IPS DF 19.7 (cell line): ENCODE results near the gene PRICKLE3.
"Not testable (repeated sequence)": the region's sequence is repeated elsewhere in the genome, so short reads cannot be mapped to it uniquely, and the experiment has no call there.

Experiments
- DNase-seq: peaks from one replicate; pipeline ENCODE4 v3.0.0-alpha.2; 2013; ENCODE audit warnings: low read depth, low spot score

PRICKLE3 gene

DNA sequence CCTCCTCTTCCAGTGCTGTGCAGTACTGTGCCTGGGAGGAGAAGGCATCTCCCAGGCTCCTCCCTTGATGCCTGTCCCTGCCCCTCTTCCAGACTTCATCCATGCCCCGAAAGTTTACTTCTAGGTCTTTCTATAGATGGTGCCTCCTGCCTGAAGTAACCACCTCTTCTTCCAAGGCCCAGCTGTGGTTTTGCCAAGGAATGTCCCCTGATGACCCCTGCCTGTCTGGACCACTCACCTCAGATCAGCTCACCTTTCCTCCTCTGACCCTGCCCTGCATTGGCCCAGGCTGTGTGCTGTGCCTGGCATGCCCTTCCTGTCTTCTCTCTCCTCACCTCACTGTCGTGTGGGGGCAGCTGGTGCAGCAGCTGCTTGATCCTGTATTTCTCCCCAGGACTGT lies 6.8 kb downstream of the PRICKLE3 start:
- no peak for DNase-seq

DNA sequence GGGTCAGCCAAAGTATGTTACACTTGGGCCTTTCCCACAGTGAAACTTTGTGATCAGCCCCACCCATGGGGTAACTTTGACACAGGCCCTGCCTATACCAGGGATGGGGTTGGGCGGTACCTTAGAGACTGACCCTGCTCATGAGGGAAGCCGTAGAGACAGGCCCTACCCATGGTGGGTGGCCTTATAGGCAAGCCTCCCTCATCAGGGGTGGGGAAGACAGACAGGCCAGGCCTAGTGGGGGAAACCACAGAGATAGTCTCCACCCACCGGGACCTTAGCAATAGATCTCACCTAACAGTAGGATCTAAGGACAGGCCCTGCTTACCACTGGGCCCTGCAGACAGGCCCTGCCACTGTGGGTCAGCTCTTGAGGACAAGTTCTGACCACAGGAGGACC lies 7.6 kb downstream of the PRICKLE3 start:
- DNase-seq, result no peak

DNA sequence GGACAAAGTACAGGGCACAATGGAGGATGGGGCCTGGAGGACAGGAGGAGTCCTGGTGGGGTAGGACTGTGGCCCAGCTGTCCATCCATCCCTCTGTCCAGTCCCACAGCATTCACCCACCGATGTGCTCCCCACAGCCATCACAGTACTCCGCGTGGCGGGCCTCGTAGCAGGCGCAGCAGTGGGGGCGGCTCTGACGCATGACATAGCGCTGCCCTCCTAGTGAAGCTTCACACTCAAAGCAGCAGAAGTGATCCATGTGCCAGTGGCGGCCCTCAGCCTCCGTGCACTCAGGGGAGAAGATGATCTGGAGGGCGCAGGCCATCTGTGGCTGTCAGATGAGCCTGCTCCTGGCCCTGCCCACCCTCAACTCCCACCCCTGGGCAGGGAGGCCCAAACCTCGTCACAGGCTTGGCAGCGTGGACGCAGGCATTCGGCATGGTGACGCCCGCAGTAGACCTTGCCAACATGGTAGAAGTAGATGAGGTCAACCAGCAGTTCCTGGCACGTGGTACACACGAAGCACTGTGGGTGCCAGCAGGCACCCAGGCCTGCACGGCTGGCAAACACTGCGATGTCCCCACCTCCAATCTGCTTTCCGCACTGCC lies 8.2 kb downstream of the PRICKLE3 start:
- DNase-seq, result no peak

DNA sequence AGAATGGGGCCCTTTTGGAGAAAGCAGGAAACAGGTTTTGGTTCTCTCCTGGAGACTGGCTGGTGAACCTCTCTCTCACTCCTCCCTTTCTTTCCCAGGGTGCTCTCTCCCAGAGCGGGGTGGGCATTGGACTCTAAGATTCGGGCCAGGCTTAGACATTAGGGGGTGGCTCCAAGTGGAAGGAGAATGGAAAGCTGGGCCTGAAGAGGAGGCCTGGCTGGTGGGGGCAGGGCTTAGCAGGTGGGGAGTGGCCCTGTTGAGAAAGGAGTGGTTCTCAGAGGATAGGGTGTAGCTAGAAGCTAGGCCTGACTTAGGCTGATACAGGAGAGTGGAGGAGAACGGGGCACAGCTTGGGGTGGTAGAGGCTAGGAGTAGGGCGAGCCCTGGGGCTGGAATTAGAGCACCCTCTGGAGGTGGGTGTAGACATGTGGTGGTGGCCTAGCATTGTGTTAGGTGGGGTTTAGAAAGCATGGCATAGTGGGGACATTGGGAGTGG lies 8.8 kb downstream of the PRICKLE3 start:
- no peak for DNase-seq

DNA sequence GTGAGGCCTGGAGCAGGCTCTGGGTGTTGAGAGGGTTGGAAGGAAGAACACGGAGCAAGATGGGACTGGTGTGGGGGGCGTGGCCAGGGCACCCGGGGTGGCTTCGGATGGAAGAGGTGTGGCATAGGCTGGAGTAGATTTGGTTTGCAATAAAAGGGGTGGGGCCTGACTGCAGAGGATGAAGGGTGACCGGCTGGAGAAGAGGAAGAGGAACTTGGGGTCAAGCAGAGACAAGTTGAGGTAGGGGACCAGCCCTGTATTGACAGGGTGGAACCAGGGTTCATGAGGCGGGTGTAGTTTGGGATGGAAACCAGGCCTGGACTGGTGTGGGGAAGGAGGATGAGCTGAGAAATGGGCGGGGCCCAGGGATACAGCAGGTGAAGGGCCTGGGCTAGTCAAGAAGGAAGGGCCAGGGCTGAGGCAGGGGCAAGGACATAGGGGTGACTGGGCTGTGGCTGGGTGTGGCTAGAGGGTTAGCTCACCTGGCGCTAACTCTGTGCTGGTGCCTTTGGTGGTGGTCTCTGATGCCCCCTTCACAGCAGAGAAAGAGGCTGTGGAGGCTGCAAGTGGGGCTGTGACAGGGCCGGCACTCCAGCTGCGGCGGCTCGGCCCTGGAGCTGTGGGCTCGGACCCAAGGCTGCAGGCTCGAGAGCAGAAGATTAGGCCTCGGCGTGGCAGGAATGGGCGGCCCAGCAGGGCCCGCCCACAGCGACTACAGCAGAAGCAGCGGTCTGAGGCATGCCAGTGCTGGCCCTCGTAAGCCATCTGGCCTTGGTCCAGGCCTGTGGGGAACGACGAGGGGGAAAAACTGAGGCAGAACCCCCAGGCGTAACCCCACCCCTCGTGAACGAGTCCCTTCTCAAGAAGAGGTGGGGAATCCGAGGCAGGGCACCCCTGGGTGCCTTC lies 9.5 kb downstream of the PRICKLE3 start:
- DNase-seq, result no peak

DNA sequence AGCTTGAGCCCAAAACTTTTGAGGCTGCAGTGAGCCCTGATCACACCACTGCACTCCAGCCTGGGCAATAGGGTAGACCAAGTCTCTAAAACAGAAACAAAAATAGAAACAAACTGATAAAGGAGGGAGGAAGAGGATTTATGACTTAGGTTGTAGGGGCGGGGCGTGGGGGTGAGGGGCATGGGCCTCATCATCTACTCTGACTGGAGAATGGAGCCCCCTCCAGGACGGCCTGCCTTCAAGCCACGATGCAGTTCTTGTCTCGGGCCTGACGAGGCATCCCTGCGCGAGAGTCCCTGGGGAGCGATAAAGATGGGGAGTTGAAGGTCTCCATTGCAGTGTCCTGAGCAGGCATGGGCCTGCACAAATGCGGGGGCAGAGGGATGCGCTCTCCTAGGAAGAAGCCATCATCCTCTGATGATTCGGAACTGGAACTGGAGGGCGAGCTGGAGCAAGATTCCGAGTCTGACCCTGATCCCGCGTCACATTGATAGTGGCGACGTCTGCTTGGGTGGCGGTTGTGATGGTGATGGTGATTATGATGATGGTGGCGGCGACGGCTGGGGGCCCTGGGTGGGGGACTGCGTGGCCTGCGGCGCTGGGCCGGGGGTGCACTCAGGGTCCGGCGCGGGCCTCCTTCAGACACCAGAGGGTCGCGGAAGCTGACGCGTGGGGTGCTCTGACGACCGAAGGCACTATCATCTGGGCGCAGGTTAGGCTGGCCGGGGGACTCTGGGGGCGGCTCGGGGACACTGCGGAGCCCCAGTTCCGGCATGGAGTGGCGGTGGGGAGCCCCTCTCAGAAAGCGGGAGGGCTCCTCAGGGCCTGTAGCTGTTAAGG lies 10.5 kb downstream of the PRICKLE3 start:
- DNase-seq, result no peak

DNA sequence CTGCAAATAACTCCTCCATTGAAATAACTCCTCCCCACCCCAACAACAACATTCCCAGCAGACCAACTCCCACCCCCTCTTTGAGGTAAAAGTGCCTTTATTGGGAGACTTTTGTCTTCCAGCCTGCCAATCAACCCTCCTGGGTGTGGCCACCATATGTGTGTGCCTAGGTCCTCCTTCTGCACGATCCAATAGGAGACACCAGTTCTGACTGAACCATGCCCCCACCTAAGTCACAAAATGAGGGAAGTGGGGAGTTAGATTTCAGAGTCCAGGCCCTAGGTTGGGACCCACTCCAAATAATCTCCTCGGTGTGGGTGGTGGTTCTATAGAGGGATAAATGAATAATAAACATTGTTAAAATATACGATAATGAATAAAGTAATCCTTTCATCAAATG lies 11.4 kb downstream of the PRICKLE3 start:
- DNase-seq, result no peak

DNA sequence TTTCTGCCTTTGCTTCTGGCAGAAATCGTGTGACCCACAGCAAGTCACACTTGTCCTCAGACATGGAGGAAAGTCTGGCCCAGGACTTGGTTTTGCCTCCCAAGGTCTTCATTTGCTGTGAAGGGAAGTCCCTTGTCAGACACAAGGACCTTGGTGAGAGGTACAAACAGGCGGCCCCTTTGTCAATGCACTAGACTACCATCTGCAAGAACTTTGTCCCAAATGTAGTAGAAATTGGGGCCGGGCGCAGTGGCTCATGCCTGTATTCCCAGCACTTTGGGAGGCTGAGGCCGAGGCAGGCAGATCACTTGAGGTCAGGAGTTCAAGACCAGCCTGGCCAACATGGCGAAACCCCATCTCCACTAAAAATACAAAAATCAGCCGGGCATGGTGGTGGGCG lies 12.6 kb downstream of the PRICKLE3 start:
- DNase-seq, result not testable (repeated sequence)

DNA sequence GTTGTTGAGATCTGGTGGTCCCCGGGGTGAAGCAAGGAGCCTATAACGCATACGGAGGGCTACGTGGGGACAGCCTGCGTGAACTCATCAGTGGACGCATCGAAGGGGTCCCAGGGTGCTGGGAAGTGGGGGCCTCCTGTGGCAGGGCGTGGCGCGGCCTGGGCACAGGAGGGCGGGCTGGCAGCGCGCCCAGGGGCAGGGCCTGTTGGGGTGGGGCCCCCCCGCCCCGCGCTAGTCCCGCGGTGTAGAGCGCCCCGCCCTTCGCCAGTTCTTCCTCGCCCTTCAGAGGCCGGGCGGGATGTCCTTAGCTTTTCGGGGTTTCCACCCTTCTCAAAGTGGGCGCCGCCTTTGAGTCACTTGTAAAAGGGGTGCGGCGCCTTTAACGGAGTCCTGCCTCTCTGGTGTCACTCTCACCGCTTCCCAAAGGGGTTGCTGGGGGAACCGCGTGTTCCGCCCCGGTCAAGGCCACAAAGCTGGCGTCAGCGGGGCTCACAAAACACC lies 13.8 kb downstream of the PRICKLE3 start:
- DNase-seq, result no peak

DNA sequence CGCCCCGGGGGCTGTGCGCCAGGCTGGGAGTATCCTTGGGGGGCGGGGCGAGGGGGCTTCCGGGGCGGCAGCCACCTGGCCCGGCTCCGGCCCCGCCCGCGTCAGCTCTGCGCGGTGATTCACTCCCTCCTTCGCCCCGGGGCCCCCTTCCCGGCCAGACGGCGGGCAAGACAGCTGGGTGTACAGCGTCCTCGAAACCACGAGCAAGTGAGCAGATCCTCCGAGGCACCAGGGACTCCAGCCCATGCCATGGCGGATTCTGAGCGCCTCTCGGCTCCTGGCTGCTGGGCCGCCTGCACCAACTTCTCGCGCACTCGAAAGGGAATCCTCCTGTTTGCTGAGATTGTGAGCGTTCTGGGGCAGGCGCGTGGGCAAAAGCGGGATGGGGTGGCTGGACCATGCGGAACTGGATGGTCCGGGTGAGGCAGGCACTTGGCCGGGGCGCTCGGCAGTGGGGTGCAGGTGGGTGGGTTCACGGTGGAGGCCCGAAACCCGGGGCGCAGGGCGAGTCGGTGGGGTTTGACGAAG lies 14.4 kb downstream of the PRICKLE3 start, which contains the start of gene PLP2:
PLP2 (plus strand) TSS at position 147 of the 528 bp plus-strand sequence; CDS start at position 250, 103 bp downstream.
- DNase-seq, result no peak

DNA sequence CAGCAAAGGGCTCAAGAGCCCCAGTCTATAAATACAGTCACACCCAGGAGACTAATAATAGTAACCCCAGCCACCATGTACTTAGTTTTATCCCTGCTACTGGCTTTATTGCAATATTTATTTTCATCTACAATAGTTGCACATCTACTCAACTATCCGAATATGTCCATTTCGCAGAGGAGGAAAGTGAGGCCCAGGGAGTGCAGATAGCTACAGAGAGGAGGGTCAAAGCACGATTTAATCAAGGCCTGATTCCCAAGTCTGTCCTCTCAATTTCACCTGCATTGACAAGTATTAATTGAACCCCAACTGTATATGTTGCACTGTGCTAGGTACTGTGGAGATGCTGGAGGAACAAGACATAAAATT lies 18.4 kb downstream of the PRICKLE3 start:
- no peak for DNase-seq

DNA sequence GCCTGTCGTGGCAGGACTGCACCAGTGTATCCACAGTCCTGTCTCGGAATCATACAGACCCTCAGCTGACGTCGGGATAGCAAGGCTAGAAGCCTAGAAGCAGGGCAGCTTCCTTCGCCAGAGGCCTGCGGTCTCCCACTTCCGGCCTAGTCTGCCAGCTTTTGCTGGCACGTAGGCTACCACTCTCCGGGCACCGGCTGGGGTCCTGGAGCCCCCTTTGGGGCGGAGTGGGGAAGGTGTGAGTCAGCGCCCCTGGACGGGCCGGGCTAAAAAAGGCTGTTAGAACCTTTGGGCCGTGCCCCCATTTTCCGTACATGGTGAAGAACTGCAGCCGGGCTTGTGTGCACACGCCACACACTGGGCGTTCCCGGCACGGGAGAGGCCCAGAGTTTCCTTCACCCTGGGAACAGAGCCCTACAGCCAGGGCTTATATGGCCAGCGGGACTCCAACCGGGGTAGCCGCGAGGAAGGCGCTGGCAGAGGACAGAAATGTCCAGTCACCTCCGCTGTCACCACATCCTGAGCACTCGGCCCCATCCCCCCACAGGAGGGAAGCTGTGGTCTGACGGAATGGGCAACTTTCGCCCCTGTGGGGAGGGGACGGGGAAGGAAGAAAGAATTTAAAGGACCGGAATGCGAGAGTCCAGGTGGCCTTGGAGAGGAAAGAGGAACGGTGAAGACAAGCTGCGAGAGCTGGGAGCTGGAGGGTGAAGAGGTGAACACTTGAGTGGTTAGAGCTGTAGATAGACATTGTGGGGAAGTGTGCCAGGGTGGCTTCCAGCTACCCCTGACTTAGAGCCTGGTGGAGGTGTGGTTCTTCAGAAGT lies 19.0 kb downstream of the PRICKLE3 start:
- DNase-seq, result no peak

DNA sequence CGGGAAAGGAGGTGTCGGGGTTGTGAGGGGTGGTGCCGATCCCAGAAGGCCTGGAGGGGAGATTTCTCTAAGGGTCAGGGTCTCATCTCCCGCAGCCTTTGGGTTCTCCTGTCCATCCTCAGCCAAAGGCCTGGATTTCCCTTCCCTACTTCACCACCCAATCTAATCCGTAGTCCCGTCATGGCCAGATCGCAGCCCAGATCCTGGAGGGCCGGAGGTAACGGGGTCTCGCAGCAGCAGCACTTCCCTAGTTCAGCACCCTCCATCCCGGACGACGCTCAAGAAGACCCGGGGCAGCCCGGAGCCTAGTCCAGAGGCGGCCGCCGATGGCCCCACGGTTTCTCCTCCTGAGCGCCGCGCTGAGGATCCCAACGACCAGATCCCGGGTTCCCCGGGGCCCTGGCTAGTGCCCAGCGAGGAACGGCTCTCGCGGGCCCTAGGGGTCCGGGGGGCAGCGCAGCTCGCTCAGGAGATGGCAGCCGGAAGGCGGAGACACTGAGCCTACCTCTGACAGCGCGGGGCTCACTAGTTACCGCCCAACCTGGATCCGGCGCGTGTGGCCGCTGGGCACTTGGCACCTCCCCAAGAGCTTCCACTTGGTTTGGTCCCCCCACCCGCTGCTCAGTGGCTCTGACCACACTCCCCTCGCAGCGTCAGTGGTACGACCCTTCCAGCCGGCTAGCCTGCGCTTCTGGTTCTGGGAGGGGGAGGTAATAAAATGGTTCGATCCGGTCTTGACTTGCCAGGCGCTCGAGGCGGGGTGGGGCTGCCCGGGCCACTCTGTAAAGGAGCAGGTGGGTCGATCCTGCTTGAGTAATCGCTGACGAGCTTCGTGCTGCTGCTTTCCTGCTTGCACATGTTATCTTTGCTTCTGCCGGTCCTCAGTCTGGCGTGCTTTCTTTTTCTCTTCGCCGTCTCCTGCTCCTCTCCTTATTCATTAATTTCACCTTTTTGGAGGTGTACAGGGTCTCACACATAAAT lies 20.0 kb downstream of the PRICKLE3 start:
- DNase-seq, result no peak

DNA sequence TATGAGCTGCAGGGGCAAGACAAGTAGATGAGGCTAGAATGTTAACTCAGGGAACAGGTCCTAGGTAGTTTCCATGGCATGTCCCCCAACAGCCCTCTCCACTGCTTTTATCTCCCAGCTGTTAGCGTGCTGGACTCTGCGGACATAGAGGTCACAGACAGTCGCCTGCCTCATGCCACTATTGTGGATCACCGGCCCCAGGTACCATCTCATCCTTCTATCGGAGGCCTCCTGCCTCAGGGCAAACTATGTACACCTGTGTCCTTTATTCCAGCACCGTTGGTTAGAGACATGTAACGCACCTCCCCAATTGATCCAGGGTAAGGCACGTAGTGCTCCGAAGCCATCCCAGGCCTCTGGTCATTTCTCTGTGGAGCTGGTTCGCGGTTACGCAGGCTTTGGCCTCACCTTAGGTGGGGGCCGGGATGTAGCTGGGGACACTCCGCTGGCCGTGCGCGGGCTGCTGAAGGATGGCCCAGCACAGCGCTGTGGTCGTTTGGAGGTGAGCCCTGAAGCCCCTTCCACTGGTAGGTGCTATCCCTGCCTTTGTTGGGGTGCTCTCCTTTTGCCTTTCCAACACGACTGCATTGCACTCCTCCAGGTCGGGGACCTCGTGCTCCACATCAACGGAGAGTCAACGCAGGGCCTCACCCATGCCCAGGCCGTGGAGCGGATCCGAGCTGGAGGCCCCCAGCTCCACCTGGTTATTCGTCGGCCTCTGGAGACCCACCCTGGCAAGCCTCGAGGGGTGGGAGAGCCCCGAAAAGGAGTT lies 21.4 kb downstream of the PRICKLE3 start:
- no peak for DNase-seq

DNA sequence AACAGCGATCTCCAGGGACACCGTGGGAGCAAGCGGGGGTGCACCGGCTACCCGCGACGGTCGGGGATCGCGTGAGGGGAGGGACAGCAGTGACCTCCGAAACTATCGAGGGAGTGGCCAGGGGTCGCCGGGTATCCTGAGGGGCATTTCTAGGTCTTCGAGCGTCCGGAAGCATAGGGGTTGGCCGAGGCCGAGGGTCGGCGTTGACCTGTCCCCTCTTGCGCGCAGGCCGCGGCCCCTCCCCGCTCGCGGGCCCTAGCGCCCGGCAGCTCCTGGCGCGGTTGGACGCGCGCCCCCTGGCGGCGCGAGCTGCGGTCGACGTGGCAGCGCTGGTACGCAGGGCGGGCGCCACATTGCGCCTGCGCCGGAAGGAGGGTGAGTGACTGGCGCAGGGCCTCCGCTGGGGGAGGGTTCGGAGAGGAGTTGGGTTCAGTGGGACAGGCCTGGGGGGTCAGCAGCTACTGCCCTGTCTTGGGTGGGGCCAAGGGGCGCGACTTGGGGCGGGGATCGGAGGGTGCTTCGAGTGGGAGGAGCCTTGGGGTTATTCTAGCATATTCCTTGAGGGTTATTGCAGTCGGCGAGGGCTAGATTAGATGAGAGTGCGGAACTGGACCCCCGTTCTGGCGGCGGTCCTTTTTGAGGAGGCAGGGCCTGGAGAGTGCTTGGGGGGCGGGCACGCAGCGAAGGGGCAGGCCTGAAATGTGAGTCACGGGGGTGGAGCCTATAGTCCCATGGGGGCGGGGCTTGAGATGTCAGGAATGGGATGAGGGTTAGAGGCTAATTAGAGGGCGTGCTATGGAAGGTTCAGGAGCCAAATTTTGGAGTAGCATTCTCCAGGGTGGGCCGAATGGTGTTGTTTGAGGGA lies 22.4 kb downstream of the PRICKLE3 start:
- DNase-seq, result no peak

DNA sequence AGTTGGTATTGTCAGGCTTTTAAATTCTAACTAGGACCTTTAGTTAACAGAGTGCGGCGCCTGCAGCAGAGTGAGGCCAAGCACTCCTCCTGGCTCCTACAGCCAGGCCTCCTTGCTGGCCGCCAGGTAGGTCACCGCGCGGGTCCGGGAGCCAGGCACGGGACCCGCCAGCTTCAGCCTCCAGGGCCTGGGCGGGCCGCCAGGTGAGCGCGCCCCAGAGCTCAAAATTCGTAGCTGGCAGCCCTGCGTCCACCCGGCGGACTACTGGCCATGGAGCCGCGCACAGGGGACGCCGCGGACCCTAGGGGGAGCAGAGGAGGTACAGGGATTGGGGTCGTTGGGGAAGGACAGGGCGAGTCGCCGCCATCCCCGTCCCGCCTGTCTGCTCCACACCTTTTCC lies 23.6 kb downstream of the PRICKLE3 start, which contains the start of gene MAGIX:
MAGIX (plus strand) TSS at position 139 of the 400 bp plus-strand sequence; CDS start at position 271, 132 bp downstream.
- no peak for DNase-seq

DNA sequence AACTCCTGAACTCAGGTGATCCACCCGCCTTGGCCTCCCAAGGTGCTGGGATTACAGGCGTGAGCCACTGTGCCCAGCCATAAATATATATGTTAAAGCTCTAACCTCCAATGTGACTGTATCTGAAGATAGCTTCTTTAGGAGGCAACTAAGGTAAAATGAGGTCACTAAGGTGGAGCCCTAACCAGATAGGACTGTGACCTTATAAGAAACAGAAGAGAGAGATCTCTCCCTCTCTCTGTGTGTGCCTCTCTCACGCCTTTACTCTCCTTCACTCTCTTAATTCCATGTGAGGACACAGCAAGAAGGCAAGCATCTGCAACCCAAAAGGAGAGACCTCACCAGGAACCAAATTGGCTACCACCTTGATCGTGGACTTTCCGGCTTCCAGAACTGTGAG lies 24.5 kb downstream of the PRICKLE3 start:
- no peak for DNase-seq

DNA sequence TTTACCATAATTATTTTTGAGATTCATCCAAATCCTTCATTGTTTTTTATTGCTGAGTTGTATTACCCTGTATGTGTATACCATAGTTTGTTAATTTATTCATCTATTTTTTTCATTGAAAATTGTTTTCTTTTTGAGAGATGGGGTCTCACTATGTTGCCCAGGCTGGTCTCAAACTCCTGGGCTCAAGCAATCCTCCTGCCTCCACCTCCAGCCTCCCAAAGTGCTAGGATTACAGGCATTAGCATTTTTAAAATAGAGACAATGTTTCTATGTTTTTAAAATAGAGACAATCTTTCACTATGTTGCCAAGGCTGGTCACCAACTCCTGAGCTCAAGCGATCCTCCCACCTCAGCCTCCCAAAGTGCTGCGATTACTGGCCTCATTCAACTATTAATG lies 25.3 kb downstream of the PRICKLE3 start:
- DNase-seq, result no peak
